ACC112 (cell line): Measurements from ENCODE around the gene EPB41L3.
"Not testable (repeated sequence)": the region's sequence is repeated elsewhere in the genome, so short reads cannot be mapped to it uniquely, and the experiment has no call there.

Experiments used
- H2AFZ ChIP-seq: fragments of 200-600 bp; sonication (generic); one replicate; pipeline ENCODE4 v1.6.0; 2017; ENCODE audit warnings: antibody characterized with exemption, low read length; ENCODE audit not compliant: unreplicated experiment
- H3K27ac ChIP-seq: fragments of 200-600 bp; sonication (generic); 2 replicates; pipeline ENCODE4 v1.5.1; 2014; ENCODE audit warnings: low read depth, mild to moderate bottlenecking, antibody characterized with exemption, low read length, moderate library complexity
- H3K27me3 ChIP-seq: fragments of 200-600 bp; sonication (generic); 2 replicates; pipeline ENCODE4 v1.6.1; 2014; ENCODE audit warnings: mild to moderate bottlenecking, antibody characterized with exemption, low read length, moderate library complexity, mixed read lengths; ENCODE audit not compliant: insufficient read depth
- H3K36me3 ChIP-seq: fragments of 200-600 bp; sonication (generic); 2 replicates; pipeline ENCODE4 v1.6.1; 2016; ENCODE audit warnings: mild to moderate bottlenecking, antibody characterized with exemption, low read length, moderate library complexity, mixed read lengths; ENCODE audit not compliant: insufficient read depth
- H3K4me1 ChIP-seq: fragments of 200-600 bp; sonication (generic); one replicate; pipeline ENCODE4 v1.6.1; 2016; ENCODE audit warnings: low read length, mixed read lengths; ENCODE audit not compliant: insufficient read depth, unreplicated experiment, control insufficient read depth
- H3K4me3 ChIP-seq: fragments of 200-600 bp; sonication (generic); 2 replicates; pipeline ENCODE4 v1.5.1; 2014; ENCODE audit warnings: mild to moderate bottlenecking, low read depth, low read length
- H3K79me2 ChIP-seq: fragments of 200-600 bp; sonication (generic); one replicate; pipeline ENCODE4 v1.6.0; 2016; ENCODE audit warnings: low read length; ENCODE audit not compliant: control insufficient read depth, unreplicated experiment, insufficient read depth

Gene EPB41L3

GRCh38 chr18:5543773-5544389 lies at the start of gene EPB41L3:
TSS of gene EPB41L3 (minus strand) at chr18:5543997. CDS start at chr18:5489183, 54,814 bp downstream.
- Histone ChIP-seq H3K27me3 (peaks cover 32% of the 10 kb centered on the region), H3K27ac (no peak within 1 kb of the TSS), H3K36me3 (no peaks in the 10 kb centered on the region), H3K79me2 (no peaks in the 10 kb centered on the region), H2AFZ (no peak within 1 kb of the TSS), H3K4me1 (no peaks in the 10 kb centered on the region), H3K4me3 (peak within 1 kb of the TSS; percentile 65)

GRCh38 chr18:5588529-5588928 lies 44.7 kb upstream of the EPB41L3 start:
- no peak overlapping the region for H2AFZ ChIP-seq
- no peak overlapping the region for H3K27ac ChIP-seq
- no peaks in the 10 kb centered on the region for H3K27me3 ChIP-seq
- no peaks in the 10 kb centered on the region for H3K4me1 ChIP-seq
- H3K79me2 ChIP-seq = no peaks in the 10 kb centered on the region
- H3K36me3 ChIP-seq = no peaks in the 10 kb centered on the region
- H3K4me3 ChIP-seq = no peak overlapping the region

GRCh38 chr18:5585653-5586052 lies 41.9 kb upstream of the EPB41L3 start:
- H3K27me3 ChIP-seq = no peaks in the 10 kb centered on the region
- H3K36me3 ChIP-seq = no peaks in the 10 kb centered on the region
- H3K27ac ChIP-seq = no peak overlapping the region
- H3K4me3 ChIP-seq = no peak overlapping the region
- H3K79me2 ChIP-seq = no peaks in the 10 kb centered on the region
- no peak overlapping the region for H2AFZ ChIP-seq
- no peaks in the 10 kb centered on the region for H3K4me1 ChIP-seq

GRCh38 chr18:5584746-5585417 lies 41.1 kb upstream of the EPB41L3 start:
- no peaks in the 10 kb centered on the region for H3K4me1 ChIP-seq
- H3K27ac ChIP-seq = no peak overlapping the region
- no peak overlapping the region for H3K4me3 ChIP-seq
- H2AFZ ChIP-seq = no peak overlapping the region
- no peaks in the 10 kb centered on the region for H3K36me3 ChIP-seq
- H3K27me3 ChIP-seq = no peaks in the 10 kb centered on the region
- no peaks in the 10 kb centered on the region for H3K79me2 ChIP-seq

- Histone ChIP-seq H3K4me3 (no peak overlapping the region), H3K27me3 (no peaks in the 10 kb centered on the region), H3K4me1 (no peaks in the 10 kb centered on the region), H3K27ac (peak overlapping the region; percentile 61; the same call in 1 of the 2 replicates), H2AFZ (no peak overlapping the region), H3K36me3 (no peaks in the 10 kb centered on the region), H3K79me2 (no peaks in the 10 kb centered on the region)
These were observed 39.3 kb upstream of the EPB41L3 start for GRCh38 chr18:5582849-5583681.

GRCh38 chr18:5582076-5582475 lies 38.3 kb upstream of the EPB41L3 start:
- H3K4me1 ChIP-seq = no peaks in the 10 kb centered on the region
- no peaks in the 10 kb centered on the region for H3K27me3 ChIP-seq
- H3K36me3 ChIP-seq = no peaks in the 10 kb centered on the region
- no peak overlapping the region for H3K27ac ChIP-seq
- H3K79me2 ChIP-seq = no peaks in the 10 kb centered on the region
- no peak overlapping the region for H2AFZ ChIP-seq
- H3K4me3 ChIP-seq = no peak overlapping the region

GRCh38 chr18:5574843-5575242 lies 31.0 kb upstream of the EPB41L3 start:
- no peaks in the 10 kb centered on the region for H3K27me3 ChIP-seq
- H3K36me3 ChIP-seq = no peaks in the 10 kb centered on the region
- H3K4me3 ChIP-seq = no peak overlapping the region
- H3K79me2 ChIP-seq = no peaks in the 10 kb centered on the region
- H2AFZ ChIP-seq = no peak overlapping the region
- no peak overlapping the region for H3K27ac ChIP-seq
- H3K4me1 ChIP-seq = no peaks in the 10 kb centered on the region

GRCh38 chr18:5571666-5572065 lies 27.9 kb upstream of the EPB41L3 start:
- Histone ChIP-seq H3K27ac (no peak overlapping the region), H3K36me3 (no peaks in the 10 kb centered on the region), H3K27me3 (no peaks in the 10 kb centered on the region), H3K4me1 (no peaks in the 10 kb centered on the region), H3K4me3 (no peak overlapping the region), H3K79me2 (no peaks in the 10 kb centered on the region), H2AFZ (no peak overlapping the region)

GRCh38 chr18:5570613-5571012 lies 26.8 kb upstream of the EPB41L3 start:
- not testable (repeated sequence) for H3K36me3 ChIP-seq, H2AFZ ChIP-seq, H3K4me3 ChIP-seq, H3K79me2 ChIP-seq, H3K4me1 ChIP-seq, H3K27ac ChIP-seq, H3K27me3 ChIP-seq

GRCh38 chr18:5568416-5568815 lies 24.6 kb upstream of the EPB41L3 start:
- Histone ChIP-seq H3K4me1 (no peaks in the 10 kb centered on the region), H3K4me3 (no peak overlapping the region), H3K79me2 (no peaks in the 10 kb centered on the region), H3K27me3 (no peaks in the 10 kb centered on the region), H2AFZ (no peak overlapping the region), H3K36me3 (no peaks in the 10 kb centered on the region), H3K27ac (no peak overlapping the region)
